Measurements from ENCODE around the gene RBM46.
"Not testable (repeated sequence)": the region's sequence is repeated elsewhere in the genome, so short reads cannot be mapped to it uniquely, and the experiment has no call there.

Gene RBM46

GRCh38 chr4:154838155-154838554 lies 57.1 kb downstream of the RBM46 start:
- no peak for DNase-seq

DNA sequence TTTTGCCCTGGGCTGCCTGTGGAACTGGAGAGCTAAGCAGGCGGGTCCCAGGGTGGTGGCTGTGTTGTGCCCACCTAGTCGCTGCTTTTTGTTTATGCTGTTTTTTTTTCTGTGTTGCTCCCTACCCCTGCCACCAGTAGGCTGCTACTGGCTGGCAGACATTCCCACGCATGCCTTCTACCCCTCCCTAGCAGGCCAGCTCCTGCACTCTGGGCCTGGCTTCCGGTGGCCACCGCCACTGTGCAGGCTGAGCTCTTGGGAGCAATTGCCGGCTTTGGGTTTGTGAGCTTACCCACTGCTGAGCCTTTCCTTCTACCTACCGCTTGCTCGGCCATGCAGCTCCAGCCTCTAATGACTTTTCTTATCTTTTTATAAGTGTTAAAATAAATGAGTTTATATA lies 57.6 kb downstream of the RBM46 start:
- DNase-seq: no peak

DNA sequence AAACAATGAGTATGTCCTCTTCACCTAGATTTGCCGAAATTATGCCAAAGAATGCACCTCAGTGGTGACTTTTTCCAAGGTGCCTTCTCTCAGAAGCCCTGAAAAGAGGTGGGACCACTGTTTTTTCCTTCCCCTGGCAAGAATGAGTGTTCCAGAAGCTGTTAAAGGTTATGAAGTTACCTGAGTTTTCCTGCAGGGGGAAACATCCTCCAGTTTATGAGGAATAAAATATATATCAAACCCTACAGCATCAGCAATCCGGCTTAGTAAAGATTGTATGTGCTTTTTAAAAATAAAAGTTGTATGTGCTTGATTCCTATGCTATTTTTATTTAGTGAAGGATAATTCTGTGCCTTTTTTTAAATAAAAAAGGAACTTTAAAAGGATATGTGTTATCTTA lies 73.3 kb downstream of the RBM46 start:
- DNase-seq: no peak

- no peak for DNase-seq
Observed at GRCh38 chr4:154858166-154858565, 77.1 kb downstream of the RBM46 start.

DNA sequence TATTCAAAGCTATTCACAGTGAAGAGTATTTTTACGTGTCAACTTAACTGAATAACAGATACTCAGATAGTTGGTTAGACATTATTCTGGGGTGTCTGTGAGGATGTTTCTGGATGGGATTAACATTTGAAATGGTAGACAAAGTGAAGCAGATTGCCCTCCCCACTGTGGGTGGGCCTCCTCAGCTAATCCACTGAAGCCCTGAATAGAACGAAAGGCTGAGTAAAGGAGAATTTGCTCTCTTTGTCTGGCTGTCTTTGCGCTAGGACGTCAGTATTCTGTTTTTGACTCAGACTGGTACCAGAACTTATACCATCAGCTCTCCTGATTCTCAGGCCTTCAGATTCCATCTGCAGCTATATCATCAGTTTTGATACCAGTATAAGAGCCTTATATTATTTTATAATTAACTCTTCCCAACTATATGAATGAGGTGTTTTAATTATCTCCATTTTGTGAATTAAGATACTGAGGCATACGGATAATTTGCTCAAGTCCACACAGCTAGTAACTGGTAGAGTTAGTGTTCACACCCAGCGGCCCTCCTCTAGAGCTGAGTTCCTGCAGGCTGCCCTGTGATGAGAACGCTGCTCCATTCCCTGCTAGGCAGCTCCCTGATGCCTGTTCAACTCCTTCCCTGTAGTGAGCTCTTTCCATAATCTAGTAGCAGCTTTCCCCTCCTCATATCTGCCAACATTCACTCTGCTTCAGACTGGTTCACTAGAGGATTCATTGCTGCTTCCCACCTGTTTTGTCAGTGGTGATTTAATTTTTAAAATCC lies 87.5 kb downstream of the RBM46 start:
- no peak for DNase-seq

DNA sequence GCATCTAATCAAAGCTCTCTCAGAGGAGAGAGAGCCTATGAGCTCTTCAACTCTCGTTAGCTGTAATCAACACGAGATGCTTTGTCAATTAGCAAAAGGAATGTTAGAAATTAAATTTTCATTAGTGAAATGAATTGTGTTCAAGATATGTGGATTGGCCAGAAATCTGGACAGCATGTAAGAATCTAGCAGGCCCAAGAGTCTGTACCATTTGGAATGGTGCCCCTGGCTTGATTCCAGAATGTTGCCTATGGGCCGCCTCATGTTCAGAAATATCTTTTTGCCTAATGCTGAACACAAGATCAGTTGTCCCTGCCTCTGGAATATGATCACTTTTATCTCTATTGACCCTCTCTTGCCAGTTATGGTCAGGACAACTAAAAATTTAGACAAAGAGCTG lies 88.2 kb downstream of the RBM46 start:
- no peak for DNase-seq

DNA sequence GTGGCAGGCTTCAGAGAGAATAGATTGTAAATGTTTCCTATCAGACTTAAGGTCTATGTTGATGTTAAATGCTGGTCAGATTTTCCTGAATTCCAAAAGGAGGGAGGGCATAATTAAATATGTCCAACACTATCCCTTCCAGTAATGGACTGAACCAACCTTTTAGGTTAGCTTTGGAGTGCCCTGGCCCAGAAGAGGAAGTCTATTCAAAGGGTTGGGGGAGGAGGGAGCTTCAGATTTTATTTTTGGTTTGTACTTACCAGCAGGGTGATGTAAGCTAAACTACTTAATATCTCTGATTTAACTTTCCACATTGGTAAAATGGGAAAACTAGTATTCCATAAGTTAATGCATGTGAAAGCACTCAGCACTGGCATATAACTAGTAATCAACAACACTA lies 91.1 kb downstream of the RBM46 start:
- no peak for DNase-seq

DNA sequence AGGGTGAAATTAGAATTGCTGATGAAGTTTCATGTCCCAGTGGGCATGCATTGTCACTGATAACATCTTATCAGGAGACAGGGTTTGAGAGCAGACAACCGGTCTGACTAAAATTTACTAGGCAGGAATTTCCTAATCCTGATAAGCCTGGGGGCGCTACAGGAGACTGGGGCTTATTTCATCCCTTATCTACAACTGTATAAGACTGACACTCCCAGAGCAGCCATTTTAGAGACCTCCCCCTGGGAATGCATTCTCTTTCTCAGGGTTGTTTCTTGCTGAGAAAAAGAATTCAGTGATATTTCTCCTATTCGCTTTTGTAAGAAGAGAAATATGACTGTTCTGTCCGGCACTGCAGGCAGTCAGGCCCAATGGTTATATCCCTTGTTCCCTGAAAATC lies 93.0 kb downstream of the RBM46 start:
- not testable (repeated sequence) for DNase-seq

DNA sequence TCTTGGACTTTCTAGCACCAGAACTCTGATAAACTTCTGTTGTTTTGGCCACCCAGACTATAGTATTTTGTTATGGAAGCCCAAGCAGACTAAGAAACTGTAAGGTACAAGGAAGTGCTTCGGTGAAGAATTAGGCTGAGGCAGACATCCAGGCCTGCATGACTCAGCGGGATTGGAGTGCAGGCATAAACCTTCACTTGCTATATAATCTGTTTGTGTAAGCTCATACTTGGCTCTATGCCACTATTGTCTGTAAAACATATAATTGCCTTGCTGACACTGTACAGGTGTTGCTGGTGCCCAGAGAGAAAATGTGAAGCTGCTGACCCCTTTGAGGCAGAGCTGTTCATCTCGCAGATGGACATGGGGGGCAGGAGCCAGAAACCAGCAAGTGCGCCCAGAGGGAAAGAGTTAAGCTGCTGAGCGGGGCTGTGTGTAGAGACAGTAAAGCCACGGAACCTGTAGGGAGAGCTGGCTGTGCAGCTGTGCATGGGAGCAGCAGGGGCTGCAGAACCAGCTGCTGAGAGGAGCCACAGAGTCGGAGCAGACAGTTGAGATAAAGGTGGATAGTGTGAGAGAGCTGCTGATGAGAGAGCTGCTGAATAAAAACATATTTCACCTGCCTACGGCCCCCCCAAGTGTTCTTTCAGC lies 96.2 kb downstream of the RBM46 start:
- no peak for DNase-seq
